GM21528 (cell line): ENCODE data around the gene PPIL4.

Experiments used
- ATAC-seq: cut with Tn5 transposase; IDR thresholded peaks from one replicate; pipeline ENCODE4 v1.9.1; 2021; ENCODE audit warnings: mild to moderate bottlenecking, moderate library complexity; ENCODE audit not compliant: unreplicated experiment, low FRiP score

The PPIL4 gene

GRCh38 chr6:149484733-149485700 is 60.8 kb downstream of the PPIL4 start, which contains the start of gene ZC3H12D:
Gene ZC3H12D (minus strand): TSS chr6:149485014. CDS start chr6:149474543, 10,471 bp downstream.
- peak; percentile 32 for ATAC-seq

- no peak for ATAC-seq
These were observed 61.8 kb downstream of the PPIL4 start for GRCh38 chr6:149483849-149484655.

- no peak for ATAC-seq
These were observed 62.5 kb downstream of the PPIL4 start for GRCh38 chr6:149483334-149483725.

- ATAC-seq, result no peak
These were observed 63.1 kb downstream of the PPIL4 start for GRCh38 chr6:149482545-149483333.

- no peak for ATAC-seq
These were observed 65.2 kb downstream of the PPIL4 start for GRCh38 chr6:149480502-149481280.

GRCh38 chr6:149478631-149479314 is 67.1 kb downstream of the PPIL4 start:
- no peak for ATAC-seq

GRCh38 chr6:149477544-149477943 is 68.3 kb downstream of the PPIL4 start:
- no peak for ATAC-seq

GRCh38 chr6:149476789-149477455 is 68.9 kb downstream of the PPIL4 start:
- ATAC-seq, result no peak

GRCh38 chr6:149474108-149474935 is 71.5 kb downstream of the PPIL4 start:
- ATAC-seq, result no peak

- ATAC-seq, result no peak
These were observed 72.5 kb downstream of the PPIL4 start for GRCh38 chr6:149473080-149474052.

- ATAC-seq, result no peak
These were observed 73.6 kb downstream of the PPIL4 start for GRCh38 chr6:149472241-149472640.

- peak; percentile 30 for ATAC-seq
These were observed 74.0 kb downstream of the PPIL4 start for GRCh38 chr6:149471801-149472200.

GRCh38 chr6:149470948-149471347 is 74.9 kb downstream of the PPIL4 start:
- no peak for ATAC-seq

GRCh38 chr6:149468179-149468578 is 77.7 kb downstream of the PPIL4 start:
- ATAC-seq, result peak; percentile 10

GRCh38 chr6:149467265-149467664 is 78.6 kb downstream of the PPIL4 start:
- no peak for ATAC-seq

- no peak for ATAC-seq
These were observed 81.4 kb downstream of the PPIL4 start for GRCh38 chr6:149464411-149464810.

- no peak for ATAC-seq
These were observed 82.1 kb downstream of the PPIL4 start for GRCh38 chr6:149463781-149464180.
